Activated CD4-positive, alpha-beta memory T cell treated with anti-CD3 and anti-CD28 coated beads, Interleukin-2, amount 10 ng/mL, durations not matched to agents 7 days and 5 days (primary cell): ENCODE data around the gene NOS2. TPM values are rescaled to one million over a fixed set of nuclear protein-coding genes. Genes with fewer than 3 reads are reported as not detected.
"Not testable (repeated sequence)": the region's sequence is repeated elsewhere in the genome, so short reads cannot be mapped to it uniquely, and the experiment has no call there.

ENCODE experiments used
- CTCF ChIA-PET: fragments of 350-600 bp; sonication (Branson Sonifier 250); formaldehyde crosslinking; loops from one replicate; lab custom pipeline; 2021; ENCODE audit warnings: antibody characterized with exemption, inconsistent platforms; lab: Charles Lee
- POLR2A ChIA-PET: fragments of 350-600 bp; sonication (Branson Sonifier 250); formaldehyde crosslinking; loops from one replicate; lab custom pipeline; 2021; ENCODE audit warnings: antibody characterized with exemption; lab: Charles Lee
- DNase-seq: peaks from one replicate; pipeline ENCODE4 v3.0.0-alpha.2; 2020
- H3K27ac Mint-ChIP-seq: one replicate; pipeline ENCODE4 v1.8.0; 2021; ENCODE audit warnings: mild to moderate bottlenecking, mixed read lengths
- H3K27me3 Mint-ChIP-seq: one replicate; pipeline ENCODE4 v1.8.0; 2021; ENCODE audit warnings: mixed read lengths
- H3K36me3 Mint-ChIP-seq: one replicate; pipeline ENCODE4 v1.8.0; 2021; ENCODE audit warnings: low read depth, mixed read lengths
- H3K4me1 Mint-ChIP-seq: one replicate; pipeline ENCODE4 v1.8.0; 2021; ENCODE audit warnings: mixed read lengths
- H3K4me3 Mint-ChIP-seq: one replicate; pipeline ENCODE4 v1.8.0; 2021; ENCODE audit warnings: mild to moderate bottlenecking, mixed read lengths
- H3K9me3 Mint-ChIP-seq: one replicate; pipeline ENCODE4 v1.8.0; 2021; ENCODE audit warnings: mixed read lengths
- total RNA-seq, 2 experiments: library from RNA; stranded (reverse); gene quantifications; one replicate each; pipeline ENCODE4 v1.2.3, GENCODE V29; 2021

The NOS2 gene
- total RNA-seq, 2 experiments from 2014 or later = not detected

DNA sequence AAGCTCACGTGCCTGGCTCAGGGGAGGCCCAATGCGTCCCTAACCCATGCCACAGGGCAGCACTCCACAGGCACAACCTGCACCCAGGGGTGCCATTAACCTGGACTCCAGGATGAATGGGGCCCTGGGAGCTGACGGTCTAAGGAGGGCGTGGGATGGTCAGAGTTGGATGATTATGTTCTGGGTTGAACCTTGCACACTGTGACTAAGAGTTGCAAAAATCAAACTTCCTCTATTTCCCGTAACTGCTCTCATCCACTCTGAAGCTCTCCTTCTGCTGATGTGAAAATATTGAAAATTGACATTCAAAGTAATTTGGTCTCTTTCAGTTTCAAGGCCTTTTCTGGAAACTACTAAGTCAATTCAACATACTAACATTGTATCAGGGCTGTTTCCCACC lies 54.0 kb downstream of the NOS2 start:
- DNase-seq, H3K36me3 Mint-ChIP-seq, POLR2A ChIA-PET, H3K4me3 Mint-ChIP-seq, H3K9me3 Mint-ChIP-seq, CTCF ChIA-PET, H3K4me1 Mint-ChIP-seq, H3K27me3 Mint-ChIP-seq, H3K27ac Mint-ChIP-seq: not testable (repeated sequence)

DNA sequence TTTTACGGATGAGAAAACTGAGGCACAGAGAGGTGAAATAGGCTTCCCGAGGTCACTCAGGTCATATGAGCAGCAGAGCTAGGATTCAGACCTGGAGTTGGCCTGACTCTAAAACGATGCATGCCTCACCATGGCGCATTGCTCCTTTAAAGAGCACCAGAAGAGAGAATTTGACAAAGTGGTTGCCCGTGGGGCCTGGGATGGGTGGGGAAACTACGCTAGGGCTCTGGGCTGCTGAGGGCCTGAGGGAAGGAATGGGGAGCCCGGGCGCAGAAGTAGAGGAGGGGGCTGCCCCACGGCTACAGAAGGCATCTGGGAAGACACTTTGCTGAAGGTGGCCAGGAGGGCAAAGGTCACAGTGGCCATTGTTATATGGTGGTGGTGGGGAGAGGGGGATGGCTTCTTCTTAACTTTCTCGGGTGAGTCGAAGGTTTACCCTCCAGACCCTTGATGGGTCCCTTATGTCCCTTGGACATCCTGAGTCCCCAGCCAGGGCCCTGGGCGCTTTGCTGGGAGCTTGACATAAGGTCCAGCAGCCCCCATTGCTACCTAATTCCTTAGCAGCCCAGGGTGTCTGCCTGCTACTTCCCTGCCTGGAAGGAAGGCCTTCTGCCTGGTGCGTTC lies 55.0 kb downstream of the NOS2 start:
- DNase-seq = peak; percentile 1
- H3K4me1 Mint-ChIP-seq, H3K9me3 Mint-ChIP-seq, POLR2A ChIA-PET, H3K27me3 Mint-ChIP-seq, H3K36me3 Mint-ChIP-seq, H3K27ac Mint-ChIP-seq, H3K4me3 Mint-ChIP-seq, CTCF ChIA-PET: not testable (repeated sequence)

DNA sequence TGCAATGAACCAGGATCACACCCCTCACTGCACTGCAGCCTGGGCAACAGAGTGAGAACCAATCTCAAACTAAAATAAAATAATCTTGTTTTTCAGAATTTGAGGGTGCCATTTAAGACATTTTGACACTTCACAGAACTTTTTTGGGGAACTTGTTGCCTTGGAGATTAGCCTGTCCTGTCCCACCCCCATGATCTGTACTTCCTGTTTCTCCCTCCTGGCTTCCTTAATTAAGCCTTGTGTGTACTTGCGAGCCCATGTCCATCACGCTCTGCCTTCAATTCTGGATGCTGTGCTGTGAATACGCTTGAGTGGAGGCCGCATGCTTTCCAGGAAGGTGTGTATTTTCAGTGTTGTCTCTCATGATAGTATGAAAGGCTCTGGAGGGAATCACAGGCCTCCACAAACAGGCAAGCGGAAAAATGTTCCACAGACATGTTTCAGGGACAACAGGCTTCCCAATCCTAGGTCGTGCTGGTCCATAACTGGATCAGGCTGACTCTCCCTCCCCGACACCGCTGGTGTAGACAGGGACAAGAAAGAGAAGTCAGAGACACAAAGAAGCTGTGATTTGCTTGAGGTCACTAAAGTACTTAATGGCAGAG lies 56.9 kb downstream of the NOS2 start:
- Mint-ChIP-seq H3K27ac (no peak overlapping the region), H3K27me3 (peaks cover 1% of the 10 kb centered on the region), H3K4me1 (no peaks in the 10 kb centered on the region), H3K36me3 (no peaks in the 10 kb centered on the region), H3K9me3 (no peaks in the 10 kb centered on the region), H3K4me3 (no peak overlapping the region)
- POLR2A ChIA-PET = no interaction called here
- DNase-seq = peak; percentile 9
- CTCF ChIA-PET = no interaction called here

DNA sequence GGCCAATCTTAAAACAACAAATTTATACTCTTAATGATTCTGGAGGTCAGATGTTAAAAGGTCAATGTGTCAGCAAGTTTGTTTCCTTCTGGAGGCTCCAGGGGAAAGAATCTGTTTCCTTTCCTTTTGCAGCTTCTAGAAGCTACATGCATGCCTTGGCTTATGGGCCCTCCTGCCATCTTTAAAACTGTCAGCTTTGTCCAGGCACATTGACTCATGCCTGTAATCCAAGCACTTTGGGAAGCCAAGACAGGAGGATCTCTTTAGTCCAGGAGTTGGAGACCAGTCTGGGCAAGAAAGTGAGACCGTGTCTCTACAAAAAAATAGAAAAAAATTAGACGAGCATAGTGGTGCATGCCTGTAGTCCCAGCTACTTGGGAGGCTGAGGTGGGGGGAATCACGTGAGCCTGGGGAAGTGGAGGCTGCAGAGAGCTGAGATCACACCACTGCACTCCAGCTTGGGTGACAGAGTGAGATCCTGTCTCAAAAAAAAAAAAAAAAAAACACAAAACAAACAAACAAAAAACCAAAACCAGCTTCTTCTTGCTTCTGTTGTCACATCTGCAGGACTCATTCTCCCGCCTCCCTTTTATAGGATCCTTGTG lies 58.3 kb downstream of the NOS2 start:
- DNase-seq = no peak
- Mint-ChIP-seq H3K27me3 (peaks cover 6% of the 10 kb centered on the region), H3K27ac (no peak overlapping the region), H3K36me3 (no peaks in the 10 kb centered on the region), H3K9me3 (no peaks in the 10 kb centered on the region), H3K4me1 (no peaks in the 10 kb centered on the region), H3K4me3 (no peak overlapping the region)
- ChIA-PET POLR2A (no interaction called here), CTCF (no interaction called here)

DNA sequence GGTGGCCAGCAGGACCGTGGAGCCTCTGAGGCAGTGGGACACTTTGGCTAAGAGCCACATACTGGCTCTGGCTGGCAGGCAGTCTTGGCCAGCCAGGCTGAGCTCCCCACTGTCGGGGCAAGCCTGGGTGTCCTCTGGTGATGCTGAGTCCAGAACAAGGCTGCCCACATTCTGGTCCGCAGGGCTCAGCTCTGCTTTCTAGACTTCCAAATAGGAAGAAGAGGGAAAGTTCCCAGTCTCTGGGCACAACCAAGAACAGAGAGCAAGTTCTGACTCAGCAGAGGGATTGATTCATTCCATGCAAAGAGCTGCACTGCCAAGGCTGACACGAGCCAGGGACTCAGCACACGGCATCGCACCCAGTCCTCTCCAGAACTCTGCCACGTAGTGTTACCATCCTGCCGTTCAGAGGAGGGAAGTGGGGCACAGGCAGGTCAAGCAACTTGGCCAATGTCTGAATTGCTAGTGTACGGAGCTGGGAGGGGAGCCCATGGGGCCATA lies 58.9 kb downstream of the NOS2 start:
- CTCF ChIA-PET = interaction anchor here (0.6 kb wide), 1 partner anchor 296 kb away, joined by 3 read pairs; no protein-coding TSS in a partner anchor
- peaks cover 6% of the 10 kb centered on the region for H3K27me3 Mint-ChIP-seq
- H3K27ac Mint-ChIP-seq = no peak overlapping the region
- no peaks in the 10 kb centered on the region for H3K4me1 Mint-ChIP-seq
- no peak overlapping the region for H3K4me3 Mint-ChIP-seq
- POLR2A ChIA-PET = no interaction called here
- no peaks in the 10 kb centered on the region for H3K9me3 Mint-ChIP-seq
- DNase-seq = peak; percentile 2
- no peaks in the 10 kb centered on the region for H3K36me3 Mint-ChIP-seq

DNA sequence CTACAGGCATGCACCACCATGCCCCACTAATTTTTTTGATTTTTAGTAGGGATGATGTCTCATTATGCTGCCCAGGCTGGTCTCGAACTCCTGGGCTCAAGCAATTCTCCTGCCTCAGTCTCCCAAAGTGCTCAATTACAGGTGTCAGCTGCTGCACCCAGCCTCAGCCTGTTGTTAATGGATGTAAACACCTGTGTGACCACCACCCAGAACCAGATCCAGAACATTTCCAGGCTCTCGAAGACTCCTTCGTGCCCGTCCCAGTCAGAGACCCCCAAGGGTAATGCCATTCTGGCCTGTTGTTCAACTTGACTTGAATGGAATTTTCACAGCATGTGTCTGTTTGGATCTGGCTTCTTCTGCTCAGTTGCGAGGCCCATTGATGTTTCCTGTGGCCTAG lies 59.8 kb downstream of the NOS2 start:
- peak; percentile 1 for DNase-seq
- H3K4me1 Mint-ChIP-seq, H3K36me3 Mint-ChIP-seq, H3K27me3 Mint-ChIP-seq, H3K4me3 Mint-ChIP-seq, POLR2A ChIA-PET, H3K9me3 Mint-ChIP-seq, H3K27ac Mint-ChIP-seq: not testable (repeated sequence)
- CTCF ChIA-PET = interaction anchor here (0.6 kb wide), 2 partner anchors 297 to 690 kb away, joined by 3 read pairs; no protein-coding TSS in a partner anchor

DNA sequence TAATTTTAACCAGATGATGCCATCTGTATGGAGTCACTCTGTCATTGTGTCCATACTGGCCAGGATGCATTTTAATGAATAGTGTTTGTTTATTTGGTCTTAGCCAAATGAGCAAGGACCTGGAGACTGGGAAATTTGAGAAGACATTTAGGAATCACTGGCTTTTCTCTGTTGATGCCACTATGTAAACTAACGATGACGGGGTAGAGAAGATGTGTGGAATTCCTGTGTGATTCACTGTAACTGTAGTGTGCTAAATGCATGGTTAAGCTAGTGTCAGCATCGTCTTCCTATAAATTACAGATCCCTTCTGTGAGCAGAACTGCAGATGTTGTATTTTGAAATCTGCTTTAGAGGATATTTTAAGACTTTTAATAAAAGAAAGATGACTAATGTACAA lies 66.6 kb downstream of the NOS2 start:
- CTCF ChIA-PET = no interaction called here
- Mint-ChIP-seq H3K4me3 (no peak overlapping the region), H3K4me1 (no peaks in the 10 kb centered on the region), H3K9me3 (no peaks in the 10 kb centered on the region), H3K27me3 (peaks cover 38% of the 10 kb centered on the region), H3K36me3 (no peaks in the 10 kb centered on the region), H3K27ac (no peak overlapping the region)
- POLR2A ChIA-PET = no interaction called here
- no peak for DNase-seq

DNA sequence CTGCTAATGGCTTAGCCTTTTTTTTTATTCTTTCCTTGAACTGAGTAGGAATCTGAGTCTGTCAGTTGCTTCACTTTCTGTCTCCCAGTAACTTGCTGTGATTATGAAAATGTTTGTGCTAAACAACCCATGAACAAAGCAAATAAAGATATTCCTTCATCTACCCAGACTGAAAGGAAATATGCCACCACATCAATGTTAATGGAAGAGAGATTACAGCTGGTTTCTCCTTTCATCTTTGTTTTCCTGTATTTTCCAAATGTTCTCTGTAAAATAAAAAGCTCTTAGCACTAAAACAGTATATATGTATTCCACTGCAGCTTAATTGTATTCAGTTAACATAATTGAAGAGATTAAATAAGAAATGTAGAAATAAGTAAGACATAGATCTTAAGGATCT lies 67.6 kb downstream of the NOS2 start:
- H3K36me3 Mint-ChIP-seq, H3K4me1 Mint-ChIP-seq, DNase-seq, CTCF ChIA-PET, H3K4me3 Mint-ChIP-seq, H3K9me3 Mint-ChIP-seq, H3K27ac Mint-ChIP-seq, POLR2A ChIA-PET: not testable (repeated sequence)
- peaks cover 38% of the 10 kb centered on the region for H3K27me3 Mint-ChIP-seq

DNA sequence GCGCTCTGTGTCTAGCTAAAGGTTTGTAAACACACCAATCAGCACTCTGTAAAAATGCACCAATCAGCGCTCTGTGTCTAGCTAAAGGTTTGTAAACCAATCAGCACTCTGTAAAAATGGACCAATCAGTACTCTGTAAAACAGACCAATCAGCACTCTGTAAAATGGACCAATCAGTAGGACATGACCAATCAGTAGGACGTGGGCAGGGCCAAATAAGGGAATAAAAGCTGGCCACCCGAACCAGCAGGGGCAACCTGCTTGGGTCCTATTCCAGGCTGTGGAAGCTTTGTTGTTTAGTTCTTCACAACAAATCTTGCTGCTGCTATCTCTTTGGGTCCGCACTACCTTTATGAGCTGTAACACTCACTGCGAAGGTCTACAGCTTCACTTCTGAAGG lies 74.3 kb downstream of the NOS2 start:
- H3K9me3 Mint-ChIP-seq, H3K4me3 Mint-ChIP-seq, POLR2A ChIA-PET, H3K4me1 Mint-ChIP-seq, H3K36me3 Mint-ChIP-seq, DNase-seq, H3K27ac Mint-ChIP-seq: not testable (repeated sequence)
- CTCF ChIA-PET = interaction anchor here (1.4 kb wide), 1 partner anchor 30 kb away, joined by 4 read pairs; no protein-coding TSS in a partner anchor
- H3K27me3 Mint-ChIP-seq = peaks cover 20% of the 10 kb centered on the region

DNA sequence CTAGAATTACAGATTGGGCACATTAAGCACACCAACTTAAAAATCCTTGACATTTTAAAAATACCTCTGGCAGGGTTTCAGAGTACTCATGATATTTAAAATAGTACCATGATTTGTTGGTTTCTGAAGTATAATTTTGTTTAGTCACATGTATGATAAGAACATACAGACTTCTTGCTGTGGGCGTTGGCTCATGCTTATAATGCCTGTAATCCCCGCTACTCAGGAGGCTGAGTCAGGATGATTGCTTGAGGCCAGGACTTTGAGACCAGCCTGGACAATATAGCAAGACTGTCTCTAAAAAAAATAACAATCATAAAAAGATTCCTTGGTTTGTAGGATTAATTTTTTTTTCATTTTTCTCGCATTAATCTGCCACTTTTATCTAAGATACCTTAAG lies 78.5 kb downstream of the NOS2 start:
- no peaks in the 10 kb centered on the region for H3K36me3 Mint-ChIP-seq
- POLR2A ChIA-PET = no interaction called here
- H3K4me1 Mint-ChIP-seq = no peaks in the 10 kb centered on the region
- H3K27me3 Mint-ChIP-seq = peaks cover 13% of the 10 kb centered on the region
- no peak for DNase-seq
- CTCF ChIA-PET = no interaction called here
- no peaks in the 10 kb centered on the region for H3K9me3 Mint-ChIP-seq
- H3K4me3 Mint-ChIP-seq = no peak overlapping the region
- H3K27ac Mint-ChIP-seq = no peak overlapping the region

Other genes with a start within 250 kb of the NOS2 start
- gene LGALS9, start 169.3 kb downstream of the NOS2 start, total RNA-seq = 100 to 1,000 TPM; 238 to 240 TPM
- gene LYRM9, start 92.8 kb upstream of the NOS2 start, total RNA-seq = 1 to 10 TPM; 6.0 to 6.1 TPM
- gene NLK, start 242.1 kb upstream of the NOS2 start, total RNA-seq = 10 to 100 TPM; 10.7 to 12.8 TPM